ENCODE measurements around the gene ACTR3C.
"Not testable (repeated sequence)": the region's sequence is repeated elsewhere in the genome, so short reads cannot be mapped to it uniquely, and the experiment has no call there.

DNA sequence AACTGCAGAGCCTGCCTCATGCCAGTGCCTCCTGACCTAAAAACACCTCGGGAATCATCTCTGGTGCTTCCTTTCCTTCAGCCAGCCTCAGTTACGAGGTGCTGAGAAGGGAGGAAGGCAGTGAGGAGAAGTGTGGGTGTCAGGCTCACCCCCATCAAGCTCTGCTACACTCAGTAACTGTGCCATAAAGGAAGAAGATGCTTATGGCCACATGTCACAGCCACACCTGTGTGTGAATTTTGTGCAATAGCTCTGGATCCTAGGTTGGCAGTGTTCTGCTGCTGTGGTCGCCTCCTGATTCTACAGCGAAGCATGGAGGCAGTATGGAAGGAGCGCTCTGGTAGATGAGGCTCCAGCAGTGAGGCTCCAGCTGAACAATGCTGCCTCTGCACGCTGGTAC is 34.5 kb downstream of the ACTR3C start:
- TF ChIP-seq CTCF, EP300, POLR2A (IDR thresholded peaks at IDR 0.05): not testable (repeated sequence)
